WI38 (cell line): ENCODE measurements around the gene GALNS.

Source experiments
- H3K4me3 ChIP-seq: 2 replicates; pipeline ENCODE4 v1.5.1; 2011; ENCODE audit warnings: low read depth, mild to moderate bottlenecking, control low read depth, low read length
- TF ChIP-seq, protein P1 (sequence below): IDR thresholded peaks from 2 replicates; pipeline ENCODE4 v1.5.1; 2012; ENCODE audit warnings: low read depth, mild to moderate bottlenecking, control low read depth, low read length

Gene GALNS

DNA sequence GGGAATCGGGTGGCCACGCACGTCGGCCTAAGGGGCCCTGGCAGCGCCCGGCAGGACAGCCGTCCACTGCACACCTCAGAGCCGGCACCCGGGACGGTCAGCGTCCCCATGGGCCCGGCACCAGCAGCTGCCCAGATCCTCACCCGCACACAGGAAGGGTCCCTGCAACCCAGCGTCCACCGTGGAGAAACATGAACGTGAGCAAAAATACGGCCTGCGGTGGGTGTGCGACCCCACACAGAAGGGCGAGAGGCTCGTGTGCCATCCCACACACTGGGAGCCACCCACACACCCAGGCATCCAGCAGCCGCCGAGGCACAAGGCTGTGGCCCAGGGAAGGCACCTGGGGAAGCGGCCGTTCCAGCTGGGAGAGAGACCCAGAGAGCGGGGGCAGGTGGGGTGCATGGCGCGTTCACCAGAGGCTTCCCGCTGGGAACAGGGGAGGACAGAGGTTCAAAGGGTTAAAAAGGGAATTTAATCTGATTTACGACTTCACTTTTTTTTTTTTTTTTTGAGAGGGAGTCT is 78.1 kb downstream of the GALNS start:
- H3K4me3 ChIP-seq, result no peak overlapping the region
- TF ChIP-seq, protein P1, sequence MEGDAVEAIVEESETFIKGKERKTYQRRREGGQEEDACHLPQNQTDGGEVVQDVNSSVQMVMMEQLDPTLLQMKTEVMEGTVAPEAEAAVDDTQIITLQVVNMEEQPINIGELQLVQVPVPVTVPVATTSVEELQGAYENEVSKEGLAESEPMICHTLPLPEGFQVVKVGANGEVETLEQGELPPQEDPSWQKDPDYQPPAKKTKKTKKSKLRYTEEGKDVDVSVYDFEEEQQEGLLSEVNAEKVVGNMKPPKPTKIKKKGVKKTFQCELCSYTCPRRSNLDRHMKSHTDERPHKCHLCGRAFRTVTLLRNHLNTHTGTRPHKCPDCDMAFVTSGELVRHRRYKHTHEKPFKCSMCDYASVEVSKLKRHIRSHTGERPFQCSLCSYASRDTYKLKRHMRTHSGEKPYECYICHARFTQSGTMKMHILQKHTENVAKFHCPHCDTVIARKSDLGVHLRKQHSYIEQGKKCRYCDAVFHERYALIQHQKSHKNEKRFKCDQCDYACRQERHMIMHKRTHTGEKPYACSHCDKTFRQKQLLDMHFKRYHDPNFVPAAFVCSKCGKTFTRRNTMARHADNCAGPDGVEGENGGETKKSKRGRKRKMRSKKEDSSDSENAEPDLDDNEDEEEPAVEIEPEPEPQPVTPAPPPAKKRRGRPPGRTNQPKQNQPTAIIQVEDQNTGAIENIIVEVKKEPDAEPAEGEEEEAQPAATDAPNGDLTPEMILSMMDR, result no peak

DNA sequence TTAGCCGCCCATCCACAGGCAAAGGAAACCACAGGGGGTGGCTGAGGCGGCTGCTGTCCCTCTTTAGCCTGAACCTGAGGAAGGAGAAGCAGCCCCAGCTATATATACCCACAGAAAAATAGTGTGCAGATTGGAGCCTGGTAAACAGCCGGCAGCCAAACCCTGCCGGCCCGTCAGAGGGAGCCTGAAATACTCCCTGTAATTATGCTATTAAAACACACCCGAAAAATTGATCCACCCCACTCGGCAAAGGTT is 78.5 kb downstream of the GALNS start:
- H3K4me3 ChIP-seq, result no peak overlapping the region
- TF ChIP-seq, protein P1, result no peak

DNA sequence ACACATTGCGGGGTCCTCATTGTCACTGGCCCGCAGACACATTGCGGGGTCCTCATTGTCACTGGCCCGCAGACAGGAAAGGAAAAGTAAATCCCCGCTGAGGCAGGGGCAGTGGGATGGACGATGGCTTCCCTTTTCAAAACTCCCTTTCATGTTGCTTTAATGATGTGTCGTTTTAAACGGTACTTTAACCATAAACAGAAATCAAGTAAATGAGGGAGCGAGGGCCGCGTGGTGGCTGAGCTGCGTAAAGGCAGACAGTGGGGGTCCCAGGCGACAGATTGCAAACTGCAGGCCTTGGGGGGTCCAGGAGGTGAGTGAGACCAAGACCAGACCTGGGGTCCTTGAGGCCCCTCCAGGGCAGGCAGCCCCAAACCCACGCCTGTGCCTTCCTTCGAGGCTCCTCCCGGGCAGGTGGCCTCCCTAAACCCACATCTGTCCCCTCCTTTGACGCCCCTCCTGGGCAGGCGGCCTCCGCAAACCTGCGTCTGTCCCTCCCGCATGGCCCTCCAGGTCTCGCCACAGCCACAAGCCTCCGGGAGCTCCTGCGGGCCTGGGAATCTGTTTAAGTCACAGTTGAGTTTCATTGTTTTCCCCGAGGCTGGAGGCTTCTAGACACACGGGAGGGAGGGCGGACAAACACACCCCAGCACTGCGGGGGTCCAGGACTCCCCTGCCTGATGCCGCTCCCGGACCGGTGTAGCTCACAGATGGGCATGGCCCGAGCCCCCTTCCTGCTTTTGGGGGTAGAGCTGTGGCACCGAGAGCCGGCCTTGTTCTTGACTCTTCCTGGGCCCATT is 79.1 kb downstream of the GALNS start:
- TF ChIP-seq, protein P1, result no peak
- H3K4me3 ChIP-seq, result no peak overlapping the region

DNA sequence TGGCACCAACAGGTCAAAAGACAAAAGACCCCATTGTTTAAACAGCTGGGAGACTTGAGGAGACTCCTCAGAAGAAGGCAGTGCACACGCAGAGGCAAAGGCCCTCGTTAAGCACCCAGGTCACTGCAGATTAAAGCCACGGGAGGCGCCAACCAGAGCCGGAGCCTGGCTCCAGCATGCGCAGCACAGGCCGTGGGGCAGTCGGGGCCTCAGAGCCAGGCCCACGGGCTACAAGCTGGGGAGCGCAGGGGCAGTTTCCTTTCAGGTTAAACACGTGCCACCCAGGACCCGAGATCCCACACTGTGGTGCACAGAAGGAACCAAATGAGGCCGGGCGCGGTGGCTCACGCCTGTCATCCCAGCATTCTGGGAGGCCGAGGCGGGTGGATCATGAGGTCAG is 80.9 kb downstream of the GALNS start:
- TF ChIP-seq, protein P1, result no peak
- H3K4me3 ChIP-seq, result no peak overlapping the region

DNA sequence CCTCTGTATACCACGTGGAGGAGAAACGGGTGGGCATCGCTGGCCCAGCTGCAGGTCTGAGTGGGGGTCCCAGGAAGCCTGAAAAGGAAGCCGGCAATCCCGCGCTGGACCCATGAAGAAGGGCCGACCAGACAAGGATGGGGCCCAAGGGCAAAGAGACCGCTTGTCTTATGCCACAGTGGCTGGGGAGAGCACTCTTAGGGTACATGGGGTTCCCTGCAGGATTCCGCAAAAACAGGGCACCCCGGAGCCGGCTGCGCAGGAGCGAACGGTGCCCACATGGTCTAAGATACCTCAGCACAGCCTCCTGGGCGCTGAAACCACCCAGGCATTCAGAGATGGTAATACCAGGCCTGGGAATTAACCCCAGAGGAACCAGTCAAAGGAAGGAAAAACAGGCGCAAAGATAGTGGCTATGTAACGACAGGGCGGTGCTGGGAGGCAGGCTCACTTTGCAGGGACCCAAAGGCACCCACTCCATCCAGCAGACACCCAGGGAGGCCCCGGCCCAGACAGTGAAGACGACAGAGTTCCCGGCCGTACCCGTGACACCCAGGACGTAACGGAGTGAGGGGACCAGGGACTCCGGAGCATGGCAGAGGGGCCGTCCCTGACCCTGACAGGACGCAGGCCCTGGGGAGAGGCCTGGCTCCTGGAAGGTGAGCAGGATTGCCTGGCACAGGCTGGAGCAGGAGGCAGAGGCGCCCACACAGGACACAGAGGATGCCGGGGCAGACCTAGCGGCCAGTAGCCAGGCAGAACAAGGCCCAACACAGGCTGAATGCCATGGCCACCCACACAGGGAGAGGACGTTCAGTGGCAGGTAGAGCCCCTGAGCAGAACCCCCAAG is 82.0 kb downstream of the GALNS start:
- TF ChIP-seq, protein P1, result no peak
- H3K4me3 ChIP-seq, result peak overlapping the region; percentile 51

DNA sequence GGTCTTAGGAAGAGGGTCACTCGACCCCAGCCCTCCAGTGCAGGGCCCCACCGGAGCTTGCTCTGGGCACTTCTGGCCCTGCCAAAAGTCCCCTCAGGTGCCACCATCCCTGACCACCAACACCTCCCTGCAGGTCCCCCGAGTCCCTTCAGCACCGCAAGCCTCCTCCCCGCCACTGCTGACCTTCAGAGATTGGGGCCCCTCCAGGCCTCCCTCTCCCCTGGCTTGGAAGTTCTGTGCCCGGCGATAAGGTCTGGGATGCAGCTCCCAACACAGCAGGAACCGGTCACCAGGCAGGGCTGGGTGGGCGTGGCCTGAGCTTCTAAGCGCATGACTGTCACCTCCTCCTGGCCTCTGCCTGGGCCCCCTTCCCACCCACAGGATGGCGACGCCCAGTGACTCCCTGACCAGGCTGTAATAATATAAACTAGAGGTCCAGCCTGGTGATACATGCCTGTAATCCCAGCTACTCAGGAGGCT is 82.9 kb downstream of the GALNS start:
- TF ChIP-seq, protein P1, result no peak
- H3K4me3 ChIP-seq, result peak overlapping the region; percentile 51
